Measurements from ENCODE around the gene KCNMA1. TPM values are rescaled to one million over a fixed set of nuclear protein-coding genes. Genes with fewer than 3 reads are reported as not detected.

The KCNMA1 gene
- polyA plus RNA-seq, 1 of the 3 experiments (the other 2 are of a cell fraction), result 107 TPM

DNA sequence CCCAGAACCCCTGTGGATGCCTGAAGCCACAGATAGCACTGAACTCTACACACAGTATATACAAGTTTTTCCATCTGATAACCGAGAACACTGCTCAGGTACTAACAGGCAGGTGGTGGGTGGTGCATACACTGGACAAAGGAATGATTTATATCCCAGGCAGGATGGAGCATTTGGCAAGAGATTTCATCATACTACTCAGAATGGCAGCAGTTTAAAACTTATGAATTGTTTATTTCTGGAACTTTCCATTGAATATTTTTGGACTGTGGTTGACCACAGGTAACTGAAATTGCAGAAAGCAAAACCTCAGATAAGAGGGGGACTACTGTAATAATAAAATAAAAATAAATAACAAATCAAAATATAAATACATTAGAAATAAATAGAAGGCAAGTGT lies 10.9 kb upstream of the KCNMA1 start:
- H3K4me2 ChIP-seq, result no peak overlapping the region
- H3K36me3 ChIP-seq (replicated peaks in 1 of 2; ENCODE audit: control insufficient read depth in 1 of 2, insufficient read depth in 2 of 2, low read length in 1 of 2), result no peaks in the 10 kb centered on the region
- no peak for DNase-seq
- no peaks in the 10 kb centered on the region for H3K4me1 ChIP-seq (ENCODE audit: control insufficient read depth in 1 of 2, insufficient read depth in 2 of 2, low read depth in 1 of 2, low read length in 1 of 2)
- no peak overlapping the region for H3K4me3 ChIP-seq (ENCODE audit: low read depth in 2 of 2, low read length in 1 of 2)
- 67% methylated on average over 1 of the region's 1 CpG for WGBS (ENCODE audit: low lambda C conversion rate)
- H3K9me2 ChIP-seq, result no peaks in the 10 kb centered on the region
- CTCF ChIA-PET, result interaction anchor here (21.3 kb wide), 1 partner anchor 480 kb away, joined by 513 read pairs; no protein-coding TSS in a partner anchor
- peaks cover 4% of the 10 kb centered on the region; the same call in 1 of the 2 replicates for H3K9me3 ChIP-seq
- POLR2A ChIA-PET, result no interaction called here
- no peak overlapping the region for H3K27ac ChIP-seq (ENCODE audit: low read depth in 2 of 2, low read length in 1 of 2)
- no peaks in the 10 kb centered on the region for H3K79me2 ChIP-seq (ENCODE audit: insufficient read depth)
- no peak overlapping the region for H2AFZ ChIP-seq (ENCODE audit: low read depth)
- H3F3A ChIP-seq (replicated peaks; ENCODE audit: insufficient read depth), result peaks cover 5% of the 10 kb centered on the region
- no peak for TF ChIP-seq EZH2phosphoT487 (IDR thresholded peaks at IDR 0.05; ENCODE audit: borderline replicate concordance, low read depth)
- H3K9ac ChIP-seq, result no peak overlapping the region
- no peaks in the 10 kb centered on the region for H4K20me1 ChIP-seq (ENCODE audit: insufficient read depth)
- H3K27me3 ChIP-seq (ENCODE audit: insufficient read depth), result no peaks in the 10 kb centered on the region

- no peaks in the 10 kb centered on the region for H3K79me2 ChIP-seq (ENCODE audit: insufficient read depth)
- H4K20me1 ChIP-seq (ENCODE audit: insufficient read depth), result no peaks in the 10 kb centered on the region
- peaks cover 5% of the 10 kb centered on the region for H3F3A ChIP-seq (replicated peaks; ENCODE audit: insufficient read depth)
- H3K36me3 ChIP-seq (replicated peaks in 1 of 2; ENCODE audit: control insufficient read depth in 1 of 2, insufficient read depth in 2 of 2, low read length in 1 of 2), result no peaks in the 10 kb centered on the region
- DNase-seq, result no peak
- CTCF ChIA-PET, result interaction anchor here (0.9 to 21.3 kb wide), 6 partner anchors 15 to 479 kb away, joined by 3 to 513 read pairs (median 5); no protein-coding TSS in a partner anchor
- no peak overlapping the region for H3K9ac ChIP-seq
- no peak overlapping the region for H3K4me2 ChIP-seq
- 89% methylated on average over 4 of the region's 4 CpGs for WGBS (ENCODE audit: low lambda C conversion rate)
- no peaks in the 10 kb centered on the region for H3K9me2 ChIP-seq
- H3K27ac ChIP-seq (ENCODE audit: low read depth in 2 of 2, low read length in 1 of 2), result no peak overlapping the region
- TF ChIP-seq CHD2 (IDR thresholded peaks at IDR 0.05; ENCODE audit: low read length, partially characterized antibody) (no peak), RXRA (IDR thresholded peaks at IDR 0.05; ENCODE audit: borderline replicate concordance, low read depth) (no peak)
- TF ChIP-seq, protein P1, sequence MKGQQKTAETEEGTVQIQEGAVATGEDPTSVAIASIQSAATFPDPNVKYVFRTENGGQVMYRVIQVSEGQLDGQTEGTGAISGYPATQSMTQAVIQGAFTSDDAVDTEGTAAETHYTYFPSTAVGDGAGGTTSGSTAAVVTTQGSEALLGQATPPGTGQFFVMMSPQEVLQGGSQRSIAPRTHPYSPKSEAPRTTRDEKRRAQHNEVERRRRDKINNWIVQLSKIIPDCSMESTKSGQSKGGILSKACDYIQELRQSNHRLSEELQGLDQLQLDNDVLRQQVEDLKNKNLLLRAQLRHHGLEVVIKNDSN (IDR thresholded peaks at IDR 0.05; ENCODE audit: borderline replicate concordance, low read depth), result no peak
- H3K4me3 ChIP-seq (ENCODE audit: low read depth in 2 of 2, low read length in 1 of 2), result no peak overlapping the region
- no peaks in the 10 kb centered on the region for H3K27me3 ChIP-seq (ENCODE audit: insufficient read depth)
- POLR2A ChIA-PET, result no interaction called here
- H3K4me1 ChIP-seq (ENCODE audit: control insufficient read depth in 1 of 2, insufficient read depth in 2 of 2, low read depth in 1 of 2, low read length in 1 of 2), result no peaks in the 10 kb centered on the region
- H3K9me3 ChIP-seq, result no peaks in the 10 kb centered on the region
- H2AFZ ChIP-seq (ENCODE audit: low read depth), result no peak overlapping the region
These were observed 10.1 kb upstream of the KCNMA1 start for GRCh38 chr10:77647543-77648293.

- POLR2A ChIA-PET, result no interaction called here
- peaks cover 5% of the 10 kb centered on the region for H3F3A ChIP-seq (replicated peaks; ENCODE audit: insufficient read depth)
- CTCF ChIA-PET, result interaction anchor here (0.9 to 21.3 kb wide), 27 partner anchors 12 to 496 kb away, joined by 3 to 513 read pairs (median 4); no protein-coding TSS in a partner anchor
These were observed 7.1 kb upstream of the KCNMA1 start for GRCh38 chr10:77644557-77645243.

More at GRCh38 chr10:77644557-77645243, 7.1 kb upstream of the KCNMA1 start:
- no peaks in the 10 kb centered on the region for H3K79me2 ChIP-seq (ENCODE audit: insufficient read depth)
- no peak overlapping the region for H3K9ac ChIP-seq
- H2AFZ ChIP-seq (ENCODE audit: low read depth), result no peak overlapping the region
- H3K27me3 ChIP-seq (ENCODE audit: insufficient read depth), result no peaks in the 10 kb centered on the region
- no peak overlapping the region for H3K4me3 ChIP-seq (ENCODE audit: low read depth in 2 of 2, low read length in 1 of 2)
- DNase-seq, result no peak
- H3K9me2 ChIP-seq, result no peaks in the 10 kb centered on the region
- no peak for TF ChIP-seq FOSL2 (IDR thresholded peaks at IDR 0.05; ENCODE audit: borderline replicate concordance, low read depth)
- TF ChIP-seq RFX5 (IDR thresholded peaks at IDR 0.05; ENCODE audit: low read length), result no peak
- no peak for TF ChIP-seq TEAD4 (IDR thresholded peaks at IDR 0.05; ENCODE audit: borderline replicate concordance, insufficient read depth)
- TF ChIP-seq RXRA (IDR thresholded peaks at IDR 0.05; ENCODE audit: borderline replicate concordance, low read depth), result no peak
- TF ChIP-seq, protein P2, sequence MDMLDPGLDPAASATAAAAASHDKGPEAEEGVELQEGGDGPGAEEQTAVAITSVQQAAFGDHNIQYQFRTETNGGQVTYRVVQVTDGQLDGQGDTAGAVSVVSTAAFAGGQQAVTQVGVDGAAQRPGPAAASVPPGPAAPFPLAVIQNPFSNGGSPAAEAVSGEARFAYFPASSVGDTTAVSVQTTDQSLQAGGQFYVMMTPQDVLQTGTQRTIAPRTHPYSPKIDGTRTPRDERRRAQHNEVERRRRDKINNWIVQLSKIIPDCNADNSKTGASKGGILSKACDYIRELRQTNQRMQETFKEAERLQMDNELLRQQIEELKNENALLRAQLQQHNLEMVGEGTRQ (IDR thresholded peaks at IDR 0.05; ENCODE audit: borderline replicate concordance, low read depth, low read length), result no peak
- no peak for TF ChIP-seq GATA2 (CRISPR knock-in tag; IDR thresholded peaks at IDR 0.05)
- no peak for TF ChIP-seq IRF3 (IDR thresholded peaks at IDR 0.05; ENCODE audit: low read depth, low read length)
- no peak for TF ChIP-seq SMC3 (IDR thresholded peaks at IDR 0.05; ENCODE audit: low read depth, low read length)
- no peaks in the 10 kb centered on the region; a peak in 1 of 4 replicates for H3K4me1 ChIP-seq (ENCODE audit: control insufficient read depth in 1 of 2, insufficient read depth in 2 of 2, low read depth in 1 of 2, low read length in 1 of 2)
- no peaks in the 10 kb centered on the region for H3K9me3 ChIP-seq
- no peaks in the 10 kb centered on the region for H4K20me1 ChIP-seq (ENCODE audit: insufficient read depth)
- H3K4me2 ChIP-seq, result no peak overlapping the region
- H3K36me3 ChIP-seq (replicated peaks in 1 of 2; ENCODE audit: control insufficient read depth in 1 of 2, insufficient read depth in 2 of 2, low read length in 1 of 2), result no peaks in the 10 kb centered on the region
- H3K27ac ChIP-seq (ENCODE audit: low read depth in 2 of 2, low read length in 1 of 2), result no peak overlapping the region
- 85% methylated on average over 4 of the region's 4 CpGs for WGBS (ENCODE audit: low lambda C conversion rate)

Measured in SK-N-SH (cell line).